MCF 10A (cell line): ENCODE measurements around the gene SLC39A3. TPM values are rescaled to one million over a fixed set of nuclear protein-coding genes. Genes with fewer than 3 reads are reported as not detected.

Experiments used
- BruUV-seq: library from RNA; stranded (reverse); fragments of 400-500 nt; replicated peaks from 2 replicates; lab custom pipeline; 2021; lab: Mats Ljungman, UMichigan
- CTCF ChIA-PET: fragments of 300-600 bp; sonication (Branson Sonifier 250); formaldehyde crosslinking; extraction: SDS; loops from one replicate; lab custom pipeline; 2021; ENCODE audit warnings: antibody characterized with exemption, inconsistent platforms; lab: Yijun Ruan, JAX
- POLR2A ChIA-PET: fragments of 300-600, 350-650 bp; sonication (Branson Sonifier 250); formaldehyde crosslinking; extraction: SDS; loops from one replicate; lab custom pipeline; 2020; ENCODE audit warnings: antibody characterized with exemption, inconsistent platforms; lab: Yijun Ruan, JAX
- DNase-seq: peaks from one replicate; pipeline ENCODE4 v3.0.0-alpha.2; 2018; ENCODE audit not compliant: unreplicated experiment
- H3K27ac Mint-ChIP-seq: one replicate; pipeline ENCODE4 v1.8.0; 2022; ENCODE audit warnings: mild to moderate bottlenecking, low read depth, mixed read lengths; ENCODE audit not compliant: unreplicated experiment
- H3K27me3 Mint-ChIP-seq: one replicate; pipeline ENCODE4 v1.8.0; 2022; ENCODE audit warnings: mixed read lengths; ENCODE audit not compliant: insufficient read depth, unreplicated experiment
- H3K36me3 Mint-ChIP-seq: one replicate; pipeline ENCODE4 v1.8.0; 2022; ENCODE audit warnings: mild to moderate bottlenecking, moderate library complexity, mixed read lengths; ENCODE audit not compliant: insufficient read depth, unreplicated experiment
- H3K4me1 Mint-ChIP-seq: one replicate; pipeline ENCODE4 v1.8.0; 2022; ENCODE audit warnings: mixed read lengths; ENCODE audit not compliant: insufficient read depth, unreplicated experiment
- H3K4me3 Mint-ChIP-seq: one replicate; pipeline ENCODE4 v1.8.0; 2022; ENCODE audit warnings: mild to moderate bottlenecking, moderate library complexity, mixed read lengths; ENCODE audit not compliant: unreplicated experiment
- H3K9me3 Mint-ChIP-seq: one replicate; pipeline ENCODE4 v1.8.0; 2022; ENCODE audit warnings: mixed read lengths; ENCODE audit not compliant: unreplicated experiment
- CTCF ChIP-seq: fragments of 200-600 bp; IDR thresholded peaks from one replicate; pipeline ENCODE4 v1.8.0; 2022; ENCODE audit warnings: antibody characterized with exemption, mild to moderate bottlenecking; ENCODE audit not compliant: unreplicated experiment
- intact Hi-C: fragments of 100-400 bp; cut with micrococcal nuclease; formaldehyde crosslinking; loops from 2 replicates; pipeline ENCODE4 v1.14.1; 2022
- total RNA-seq: library from RNA; stranded (reverse); gene quantifications from 2 replicates; pipeline ENCODE4 v1.2.3, GENCODE V29; 2022

The SLC39A3 gene
- total RNA-seq, 1 experiment from 2014 or later, result 21.3 TPM

GRCh38 chr19:2690856-2691255 is 49.0 kb downstream of the SLC39A3 start:
- DNase-seq, result no peak
- no TSS peak for BruUV-seq
- ChIA-PET POLR2A (no interaction called here), CTCF (no interaction called here)
- Mint-ChIP-seq H3K36me3 (no peaks in the 10 kb centered on the region), H3K27me3 (peaks cover 27% of the 10 kb centered on the region), H3K4me3 (no peak overlapping the region), H3K27ac (no peak overlapping the region), H3K4me1 (no peaks in the 10 kb centered on the region), H3K9me3 (no peaks in the 10 kb centered on the region)
- no peak for TF ChIP-seq CTCF
- intact Hi-C loops, result no loop called here

DNA sequence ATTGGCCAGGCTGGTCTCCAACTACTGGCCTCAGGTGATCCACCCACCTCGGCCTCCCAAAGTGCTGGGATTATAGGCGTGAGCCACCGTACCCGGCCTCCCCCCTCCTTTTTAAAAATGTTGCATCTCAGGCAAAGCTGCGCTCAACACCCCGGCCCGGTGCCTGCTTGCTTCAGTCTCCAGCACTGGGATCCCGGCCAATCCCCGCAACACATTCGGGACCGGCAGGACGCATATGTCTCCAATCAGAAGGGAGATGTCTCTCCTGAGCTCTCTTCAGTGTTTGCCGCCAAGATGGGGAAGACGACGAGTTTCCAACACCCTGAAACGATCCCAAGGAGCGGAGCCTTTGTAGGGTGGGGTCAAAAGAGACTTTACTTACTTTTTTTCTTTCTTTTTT is 53.5 kb downstream of the SLC39A3 start:
- Mint-ChIP-seq H3K27ac (no peak overlapping the region), H3K4me3 (no peak overlapping the region), H3K27me3 (no peaks in the 10 kb centered on the region), H3K4me1 (no peaks in the 10 kb centered on the region), H3K9me3 (no peaks in the 10 kb centered on the region), H3K36me3 (no peaks in the 10 kb centered on the region)
- ChIA-PET CTCF (interaction anchor here (0.6 kb wide), 1 partner anchor 38 kb away, joined by 3 read pairs; no protein-coding TSS in a partner anchor), POLR2A (no interaction called here)
- intact Hi-C loops, result loop anchor here (10.0 kb wide), 1 partner anchor 358 kb away; no protein-coding TSS in a partner anchor
- TF ChIP-seq CTCF, result no peak
- DNase-seq, result no peak
- BruUV-seq, result no TSS peak

DNA sequence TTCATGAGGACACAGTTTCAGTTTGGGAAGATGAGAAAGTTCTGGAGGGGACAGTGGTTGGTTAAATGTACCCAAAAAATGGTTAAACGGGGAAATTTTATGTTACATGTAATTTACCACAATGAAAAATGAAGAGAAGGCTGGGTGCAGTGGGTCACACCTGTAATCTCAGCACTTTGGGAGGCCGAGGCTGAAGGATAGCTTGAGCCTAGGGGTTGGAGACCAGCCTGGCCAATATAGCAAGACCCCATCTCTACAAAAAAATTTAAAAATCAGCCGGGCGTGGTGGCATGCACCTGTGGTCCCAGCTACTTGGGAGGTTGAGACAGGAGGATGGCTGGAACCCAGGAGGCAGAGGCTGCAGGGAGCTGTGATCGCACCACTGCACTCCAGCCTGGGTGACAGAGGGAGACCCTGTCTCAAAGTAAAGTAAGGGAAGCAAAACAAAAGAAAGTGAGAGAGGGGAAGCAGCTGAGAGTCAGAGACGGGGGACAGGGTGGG is 54.6 kb downstream of the SLC39A3 start:
- Mint-ChIP-seq H3K27ac (no peak overlapping the region), H3K4me1 (no peaks in the 10 kb centered on the region), H3K4me3 (no peak overlapping the region), H3K36me3 (no peaks in the 10 kb centered on the region), H3K27me3 (peaks cover 1% of the 10 kb centered on the region), H3K9me3 (no peaks in the 10 kb centered on the region)
- no peak for DNase-seq
- POLR2A ChIA-PET, result interaction anchor here (0.7 kb wide), 2 partner anchors 96 to 415 kb away, joined by 4 to 5 read pairs; no protein-coding TSS in a partner anchor
- BruUV-seq, result no TSS peak
- intact Hi-C loops, result loop anchor here (10.0 kb wide), 1 partner anchor 360 kb away; no protein-coding TSS in a partner anchor
- CTCF ChIA-PET, result no interaction called here
- TF ChIP-seq CTCF, result no peak

- ChIA-PET POLR2A (no interaction called here), CTCF (no interaction called here)
- Mint-ChIP-seq H3K27ac (no peak overlapping the region), H3K4me1 (no peaks in the 10 kb centered on the region), H3K9me3 (no peaks in the 10 kb centered on the region), H3K4me3 (no peak overlapping the region), H3K36me3 (no peaks in the 10 kb centered on the region), H3K27me3 (peaks cover 18% of the 10 kb centered on the region)
- DNase-seq, result no peak
- intact Hi-C loops, result loop anchor here (10.0 kb wide), 1 partner anchor 361 kb away; no protein-coding TSS in a partner anchor
- TF ChIP-seq CTCF, result no peak
- no TSS peak for BruUV-seq
Observed at GRCh38 chr19:2683430-2684003, 56.3 kb downstream of the SLC39A3 start.

Other genes with a start within 250 kb of the SLC39A3 start
- 0.22 and 0.51 TPM in 2 replicates for gene GNG7, start 37.3 kb downstream of the SLC39A3 start, total RNA-seq
- gene DIRAS1, start 18.6 kb downstream of the SLC39A3 start, total RNA-seq, result 0.37 and 0.74 TPM in 2 replicates
- 63.2 and 66.6 TPM in 2 replicates for gene SGTA, start 43.3 kb upstream of the SLC39A3 start, total RNA-seq
- 93.7 and 114 TPM in 2 replicates for gene THOP1, start 45.5 kb upstream of the SLC39A3 start, total RNA-seq
- 3.1 and 4.0 TPM in 2 replicates for gene ZNF554, start 79.9 kb upstream of the SLC39A3 start, total RNA-seq
- 4.9 and 6.6 TPM in 2 replicates for gene ZNF555, start 101.5 kb upstream of the SLC39A3 start, total RNA-seq
- gene ZNF556, start 127.3 kb upstream of the SLC39A3 start, total RNA-seq, result not detected in 2 replicates
- 4.8 and 5.5 TPM in 2 replicates for gene ZNF57, start 160.9 kb upstream of the SLC39A3 start, total RNA-seq
- 4.7 and 4.9 TPM in 2 replicates for gene ZNF77, start 205.0 kb upstream of the SLC39A3 start, total RNA-seq
- 0.89 and 2.9 TPM in 2 replicates for gene TLE6, start 237.5 kb upstream of the SLC39A3 start, total RNA-seq